ENCODE results near the gene SENP3.

The SENP3 gene

DNA sequence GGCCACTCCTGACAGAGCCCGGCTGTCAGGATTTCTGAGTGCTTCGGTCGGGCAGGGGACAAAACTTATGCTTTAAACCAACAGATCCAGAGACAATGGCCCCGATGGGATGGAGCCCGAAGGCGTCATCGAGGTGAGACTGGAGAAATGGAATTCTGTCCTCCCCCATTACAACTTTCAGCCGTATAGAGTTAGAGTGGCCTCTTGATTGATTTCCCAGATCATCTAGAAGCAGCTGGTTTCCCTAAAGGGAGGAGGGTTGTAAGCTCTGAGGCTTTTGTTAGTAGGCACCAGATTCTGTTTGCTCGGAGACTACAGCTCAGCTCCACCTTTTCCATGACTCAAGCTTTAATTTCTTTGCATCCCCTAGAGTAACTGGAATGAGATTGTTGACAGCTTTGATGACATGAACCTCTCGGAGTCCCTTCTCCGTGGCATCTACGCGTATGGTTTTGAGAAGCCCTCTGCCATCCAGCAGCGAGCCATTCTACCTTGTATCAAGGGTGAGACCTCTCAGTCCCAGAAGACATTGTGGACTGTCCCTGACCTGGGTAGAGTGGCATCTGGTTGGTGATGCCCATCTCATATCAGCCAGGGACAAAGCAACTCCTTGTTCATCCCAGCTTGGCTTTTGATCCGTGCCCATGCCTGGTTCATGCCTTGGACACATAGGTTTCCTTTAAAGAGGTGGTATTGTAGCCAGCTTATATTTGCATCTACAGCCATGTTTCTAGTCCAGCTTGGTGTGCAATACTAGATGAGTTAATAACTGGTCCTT is 12.6 kb downstream of the SENP3 start:
- H3K4me3 ChIP-seq (ENCODE audit: low read length): peak overlapping the region; percentile 91
- no peak for DNase-seq (ENCODE audit: low read depth, low spot score)

DNA sequence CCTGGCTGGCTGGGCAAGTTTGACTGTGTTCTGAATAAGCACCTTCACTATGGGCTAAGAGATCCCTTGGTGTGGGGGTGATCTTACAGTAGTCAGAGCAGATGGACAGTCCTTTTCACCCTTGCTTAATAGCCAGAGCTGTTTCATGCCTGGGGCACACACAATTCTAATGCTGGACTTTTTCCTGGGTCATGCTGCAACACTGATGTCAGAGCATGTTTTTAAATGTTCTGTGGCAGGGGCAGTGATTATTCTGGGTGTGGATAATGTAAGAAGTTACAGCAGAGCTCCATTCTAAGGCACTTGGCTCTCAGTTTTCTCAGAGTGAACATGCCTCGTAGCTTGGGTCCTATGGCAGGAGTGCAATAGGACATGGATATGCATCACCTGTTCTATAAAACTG is 13.8 kb downstream of the SENP3 start:
- DNase-seq (ENCODE audit: low read depth, low spot score): no peak
- no peak overlapping the region for H3K4me3 ChIP-seq (ENCODE audit: low read length)

DNA sequence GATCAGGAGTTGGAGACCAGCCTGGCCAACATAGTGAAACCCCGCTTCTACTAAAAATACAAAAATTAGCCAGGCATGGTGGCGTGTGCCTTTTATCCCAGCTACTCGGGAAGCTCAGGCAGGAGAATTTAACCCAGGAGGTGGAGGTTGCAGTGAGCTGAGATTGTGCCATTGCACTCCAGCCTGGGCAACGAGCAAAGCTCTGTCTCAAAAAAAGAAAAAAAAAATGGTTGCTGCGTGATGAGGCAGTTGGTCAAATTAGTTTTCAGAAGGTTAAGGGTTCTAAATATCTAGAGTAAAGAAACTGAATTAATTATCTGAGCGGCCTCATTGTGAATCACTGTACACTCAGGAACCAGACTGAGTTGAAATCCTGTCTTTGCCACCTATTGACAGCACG is 14.2 kb downstream of the SENP3 start:
- DNase-seq (ENCODE audit: low read depth, low spot score): no peak
- H3K4me3 ChIP-seq (ENCODE audit: low read length): no peak overlapping the region

- no peak for DNase-seq (ENCODE audit: low read depth, low spot score)
- no peak overlapping the region for H3K4me3 ChIP-seq (ENCODE audit: low read length)
Observed at GRCh38 chr17:7576432-7576937, 14.8 kb downstream of the SENP3 start.

GRCh38 chr17:7577327-7578199 is 15.8 kb downstream of the SENP3 start:
- H3K4me3 ChIP-seq (ENCODE audit: low read length): no peak overlapping the region
- DNase-seq (ENCODE audit: low read depth, low spot score): no peak

DNA sequence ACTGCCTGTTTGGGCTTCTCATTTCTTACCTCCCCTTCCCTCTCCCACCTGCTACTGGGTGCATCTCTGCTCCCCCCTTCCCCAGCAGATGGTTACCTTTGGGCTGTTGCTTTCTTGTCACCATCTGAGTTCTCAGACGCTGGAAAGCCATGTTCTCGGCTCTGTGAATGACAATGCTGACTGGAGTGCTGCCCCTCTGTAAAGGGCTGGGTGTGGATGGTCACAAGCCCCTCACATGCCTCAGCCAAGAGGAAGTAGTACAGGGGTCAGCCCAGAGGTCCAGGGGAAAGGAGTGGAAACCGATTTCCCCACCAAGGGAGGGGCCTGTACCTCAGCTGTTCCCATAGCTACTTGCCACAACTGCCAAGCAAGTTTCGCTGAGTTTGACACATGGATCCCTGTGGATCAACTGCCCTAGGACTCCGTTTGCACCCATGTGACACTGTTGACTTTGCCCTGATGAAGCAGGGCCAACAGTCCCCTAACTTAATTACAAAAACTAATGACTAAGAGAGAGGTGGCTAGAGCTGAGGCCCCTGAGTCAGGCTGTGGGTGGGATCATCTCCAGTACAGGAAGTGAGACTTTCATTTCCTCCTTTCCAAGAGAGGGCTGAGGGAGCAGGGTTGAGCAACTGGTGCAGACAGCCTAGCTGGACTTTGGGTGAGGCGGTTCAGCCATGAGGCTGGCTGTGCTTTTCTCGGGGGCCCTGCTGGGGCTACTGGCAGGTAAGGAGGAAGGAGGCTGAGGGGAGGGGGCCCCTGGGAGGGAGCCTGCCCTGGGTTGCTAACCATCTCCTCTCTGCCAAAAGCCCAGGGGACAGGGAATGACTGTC is 17.5 kb downstream of the SENP3 start, which contains the start of gene CD68:
CD68 (plus strand) TSS at position 638 of the 833 bp plus-strand sequence; CDS start at position 678, 40 bp downstream.
- peak; percentile 65 for DNase-seq (ENCODE audit: low read depth, low spot score)
- H3K4me3 ChIP-seq (ENCODE audit: low read length): no peak within 1 kb of the TSS

DNA sequence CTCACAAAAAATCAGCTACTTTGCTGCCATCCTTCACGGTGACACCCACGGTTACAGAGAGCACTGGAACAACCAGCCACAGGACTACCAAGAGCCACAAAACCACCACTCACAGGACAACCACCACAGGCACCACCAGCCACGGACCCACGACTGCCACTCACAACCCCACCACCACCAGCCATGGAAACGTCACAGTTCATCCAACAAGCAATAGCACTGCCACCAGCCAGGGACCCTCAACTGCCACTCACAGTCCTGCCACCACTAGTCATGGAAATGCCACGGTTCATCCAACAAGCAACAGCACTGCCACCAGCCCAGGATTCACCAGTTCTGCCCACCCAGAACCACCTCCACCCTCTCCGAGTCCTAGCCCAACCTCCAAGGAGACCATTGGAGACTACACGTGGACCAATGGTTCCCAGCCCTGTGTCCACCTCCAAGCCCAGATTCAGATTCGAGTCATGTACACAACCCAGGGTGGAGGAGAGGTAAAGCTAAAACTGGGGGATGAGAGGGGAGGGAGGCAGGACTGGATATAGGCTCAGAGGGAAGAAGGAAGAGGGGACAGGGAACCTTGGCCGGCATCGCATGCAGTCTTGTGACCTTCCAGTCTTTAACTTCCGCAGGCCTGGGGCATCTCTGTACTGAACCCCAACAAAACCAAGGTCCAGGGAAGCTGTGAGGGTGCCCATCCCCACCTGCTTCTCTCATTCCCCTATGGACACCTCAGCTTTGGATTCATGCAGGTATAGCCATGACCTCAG is 18.3 kb downstream of the SENP3 start:
- DNase-seq (ENCODE audit: low read depth, low spot score): no peak
- H3K4me3 ChIP-seq (ENCODE audit: low read length): no peak overlapping the region

GRCh38 chr17:7580604-7581575 is 19.2 kb downstream of the SENP3 start:
- H3K4me3 ChIP-seq (ENCODE audit: low read length): no peak overlapping the region
- no peak for DNase-seq (ENCODE audit: low read depth, low spot score)

- peak overlapping the region; percentile 69 for H3K4me3 ChIP-seq (ENCODE audit: low read length)
- DNase-seq (ENCODE audit: low read depth, low spot score): no peak
Observed at GRCh38 chr17:7582396-7583252, 20.9 kb downstream of the SENP3 start.

- H3K4me3 ChIP-seq (ENCODE audit: low read length): peak within 1 kb of the TSS; percentile 69
- DNase-seq (ENCODE audit: low read depth, low spot score): peak; percentile 94
Observed at GRCh38 chr17:7583253-7584109, 21.8 kb downstream of the SENP3 start, which contains the start of gene MPDU1. Gene MPDU1 (plus strand): TSS chr17:7583852. CDS start chr17:7583863, 11 bp downstream.

DNA sequence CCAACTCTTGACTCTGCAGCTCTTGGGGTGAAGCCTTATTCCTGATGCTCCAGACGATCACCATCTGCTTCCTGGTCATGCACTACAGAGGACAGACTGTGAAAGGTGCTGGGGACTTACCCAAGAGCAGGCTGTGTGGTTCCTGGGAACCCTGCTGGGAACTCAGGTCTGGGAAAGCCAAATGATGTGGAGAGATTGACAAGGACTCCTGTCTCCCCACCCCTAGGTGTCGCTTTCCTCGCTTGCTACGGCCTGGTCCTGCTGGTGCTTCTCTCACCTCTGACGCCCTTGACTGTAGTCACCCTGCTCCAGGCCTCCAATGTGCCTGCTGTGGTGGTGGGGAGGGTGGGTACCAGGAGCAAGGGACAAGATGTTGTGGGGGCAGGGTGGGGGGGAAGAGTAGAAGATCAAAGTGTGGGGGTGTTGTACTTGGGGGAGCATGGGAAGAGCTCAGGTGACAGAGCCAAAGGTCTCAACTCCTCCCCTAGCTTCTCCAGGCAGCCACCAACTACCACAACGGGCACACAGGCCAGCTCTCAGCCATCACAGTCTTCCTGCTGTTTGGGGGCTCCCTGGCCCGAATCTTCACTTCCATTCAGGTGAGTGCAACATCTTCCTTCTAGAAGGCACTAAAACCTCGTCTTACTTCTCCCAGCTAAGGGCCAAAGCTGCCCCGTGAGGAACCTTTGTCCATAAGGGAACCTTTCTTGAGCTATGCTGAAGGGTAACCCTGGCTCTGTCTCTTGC is 25.1 kb downstream of the SENP3 start:
- H3K4me3 ChIP-seq (ENCODE audit: low read length): no peak overlapping the region
- DNase-seq (ENCODE audit: low read depth, low spot score): no peak

DNA sequence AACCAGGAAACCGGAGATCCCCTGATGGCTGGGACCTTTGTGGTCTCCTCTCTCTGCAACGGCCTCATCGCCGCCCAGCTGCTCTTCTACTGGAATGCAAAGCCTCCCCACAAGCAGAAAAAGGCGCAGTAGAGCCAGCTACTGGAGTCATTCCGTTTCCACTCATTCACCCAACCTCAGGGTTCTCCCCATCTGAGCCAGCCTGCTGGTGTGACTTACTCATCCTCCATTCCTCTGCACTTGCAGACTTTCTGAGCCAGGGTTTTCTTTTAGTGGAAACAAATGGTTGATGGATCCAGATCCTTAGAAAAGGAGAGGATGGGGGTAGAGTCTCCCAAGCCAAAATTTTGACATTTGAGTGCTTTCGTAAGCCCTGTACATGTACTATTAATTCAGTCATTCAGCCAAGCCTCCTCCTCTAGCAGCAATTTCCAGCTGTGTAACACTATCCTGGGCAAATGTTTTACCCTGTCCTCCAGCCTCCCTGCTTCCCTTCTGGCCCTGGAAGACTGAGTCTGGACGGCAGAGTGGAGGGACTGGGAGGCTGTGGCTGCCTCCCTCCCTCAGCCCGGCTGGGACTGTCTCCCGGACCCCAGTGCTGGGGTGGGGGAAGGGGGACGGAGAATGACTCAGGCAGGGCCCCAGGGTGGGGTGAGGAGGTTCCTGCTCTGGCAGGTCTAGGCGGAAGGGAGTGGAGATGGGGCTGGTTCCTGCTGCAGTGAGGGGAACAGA is 25.9 kb downstream of the SENP3 start:
- DNase-seq (ENCODE audit: low read depth, low spot score): no peak
- H3K4me3 ChIP-seq (ENCODE audit: low read length): no peak overlapping the region

- DNase-seq (ENCODE audit: low read depth, low spot score): no peak
- no peak overlapping the region for H3K4me3 ChIP-seq (ENCODE audit: low read length)
Observed at GRCh38 chr17:7588553-7589203, 27.0 kb downstream of the SENP3 start.

Data from Jurkat, Clone E6-1 (cell line).